Spleen (tissue), 7 donors: ENCODE results near the gene GUCY2C.

ENCODE experiments used
- POLR2A ChIP-seq, 3 donors: fragments of 450-650 bp; IDR thresholded peaks; one replicate each; pipeline ENCODE4 v1.5.1; 2017; ENCODE audit warnings: antibody characterized with exemption in 3 of 3, mild to moderate bottlenecking in 1 of 3
- POLR2AphosphoS5 ChIP-seq, 3 donors: sonication (generic); formaldehyde crosslinking; IDR thresholded peaks; one replicate each; pipeline ENCODE4 v1.5.1; 2017; ENCODE audit warnings: antibody characterized with exemption in 3 of 3
- TF ChIP-seq, protein P1 (sequence below), 11 experiments: fragments of 200-600 bp in 7 of 11; fragments of 450-650 bp in 4 of 11; sonication (generic) in 4 of 11; IDR thresholded peaks in 8 of 11; conservative IDR thresholded peaks in 3 of 11; 1 replicate in 7 of 11; 2 replicates in 4 of 11; pipeline versions ENCODE4 v1.4.0 to v1.8.0; 2016 to 2021; ENCODE audit warnings: antibody characterized with exemption in 11 of 11, inconsistent platforms in 4 of 11, mild to moderate bottlenecking in 1 of 11
- donor health status: DM: no; HTN: no; CAD: no; lungs with moderate emphysema.
- donor health status: DM: no; HTN: no; CAD: no.
- donor health status: DM: no; HTN: no; CAD: no.

DNA sequence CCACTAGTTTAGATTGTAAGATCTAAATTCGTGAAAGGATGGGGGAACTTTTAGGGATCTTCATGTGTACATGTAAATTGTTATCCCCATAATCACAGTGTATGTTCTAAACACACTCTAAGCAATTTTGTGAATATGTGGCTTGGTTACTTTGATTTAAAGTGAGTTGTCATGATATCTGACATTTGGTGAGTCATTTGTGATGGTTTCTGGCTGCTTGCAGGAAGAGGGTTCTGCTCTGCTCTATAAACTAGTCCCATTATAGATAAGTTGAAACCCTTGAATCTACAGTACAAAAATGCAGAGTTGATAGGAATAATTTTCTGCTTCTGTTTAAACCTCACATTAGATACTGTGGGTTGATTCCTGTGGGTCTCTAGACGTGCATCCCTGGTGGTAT is 14.8 kb downstream of the GUCY2C start:
- TF ChIP-seq, protein P1, sequence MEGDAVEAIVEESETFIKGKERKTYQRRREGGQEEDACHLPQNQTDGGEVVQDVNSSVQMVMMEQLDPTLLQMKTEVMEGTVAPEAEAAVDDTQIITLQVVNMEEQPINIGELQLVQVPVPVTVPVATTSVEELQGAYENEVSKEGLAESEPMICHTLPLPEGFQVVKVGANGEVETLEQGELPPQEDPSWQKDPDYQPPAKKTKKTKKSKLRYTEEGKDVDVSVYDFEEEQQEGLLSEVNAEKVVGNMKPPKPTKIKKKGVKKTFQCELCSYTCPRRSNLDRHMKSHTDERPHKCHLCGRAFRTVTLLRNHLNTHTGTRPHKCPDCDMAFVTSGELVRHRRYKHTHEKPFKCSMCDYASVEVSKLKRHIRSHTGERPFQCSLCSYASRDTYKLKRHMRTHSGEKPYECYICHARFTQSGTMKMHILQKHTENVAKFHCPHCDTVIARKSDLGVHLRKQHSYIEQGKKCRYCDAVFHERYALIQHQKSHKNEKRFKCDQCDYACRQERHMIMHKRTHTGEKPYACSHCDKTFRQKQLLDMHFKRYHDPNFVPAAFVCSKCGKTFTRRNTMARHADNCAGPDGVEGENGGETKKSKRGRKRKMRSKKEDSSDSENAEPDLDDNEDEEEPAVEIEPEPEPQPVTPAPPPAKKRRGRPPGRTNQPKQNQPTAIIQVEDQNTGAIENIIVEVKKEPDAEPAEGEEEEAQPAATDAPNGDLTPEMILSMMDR (IDR thresholded peaks at IDR 0.05 in 8 of 11, conservative IDR thresholded peaks at IDR 0.05 in 3 of 11): no peak
- TF ChIP-seq POLR2A (IDR thresholded peaks at IDR 0.05) (no peak), POLR2AphosphoS5 (IDR thresholded peaks at IDR 0.05) (no peak)
